SK-MEL-5 (cell line): ENCODE results near the gene ANGPTL4. TPM values are rescaled to one million over a fixed set of nuclear protein-coding genes. Genes with fewer than 3 reads are reported as not detected.
"Not testable (repeated sequence)": the region's sequence is repeated elsewhere in the genome, so short reads cannot be mapped to it uniquely, and the experiment has no call there.

Experiments
- DNase-seq: peaks from one replicate; pipeline ENCODE4 v3.0.0-alpha.2; 2016; ENCODE audit warnings: low read depth, low spot score
- in situ Hi-C: cut with HindIII; loops from 2 replicates; pipeline ENCODE4 v1.10.0; 2016; ENCODE audit warnings: low sequenced_read_pairs, high pct_unique_total_duplicates, low pct_unique_long_range_greater_than_20kb
- total RNA-seq: library from RNA; depleted of rRNA; stranded (reverse); fragments of >200 nt; shearing (Covaris generic); gene quantifications from 2 replicates; pipeline ENCODE4 v1.2.3, GENCODE V29; 2014

The ANGPTL4 gene
- total RNA-seq, 1 experiment from 2014 or later = not detected

- in situ Hi-C loops = no loop called here
- DNase-seq = peak; percentile 71
These were observed 32.7 kb downstream of the ANGPTL4 start for GRCh38 chr19:8396563-8397203.

- no peak for DNase-seq
- in situ Hi-C loops = no loop called here
These were observed 33.3 kb downstream of the ANGPTL4 start for GRCh38 chr19:8397271-8397670.

DNA sequence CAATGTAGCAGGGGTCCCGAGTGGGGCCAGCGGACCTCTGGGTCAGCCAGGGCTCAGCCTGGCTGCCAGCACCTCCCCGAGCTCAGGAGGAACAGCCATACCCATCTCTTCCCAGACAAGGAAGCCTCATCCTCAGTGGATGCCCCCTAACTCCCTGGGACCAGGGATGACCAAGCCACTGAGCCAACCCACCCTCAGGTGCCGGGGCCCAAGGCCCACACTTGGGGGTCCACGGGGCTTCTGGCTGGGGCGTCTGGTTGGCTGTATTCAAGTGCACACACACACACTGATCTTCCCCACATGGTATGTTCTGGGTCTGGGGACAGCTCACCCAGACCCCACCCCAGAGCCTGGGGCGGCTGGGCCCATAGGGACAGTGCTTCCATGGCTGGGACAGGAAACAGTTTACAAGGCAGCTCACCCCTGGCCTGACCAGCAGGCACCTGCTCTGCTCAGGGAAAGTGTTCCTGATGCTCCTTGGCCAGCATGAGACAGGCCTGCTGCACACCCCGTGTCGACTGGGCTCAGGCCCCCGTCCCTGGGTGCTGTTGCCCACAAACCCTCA lies 33.9 kb downstream of the ANGPTL4 start:
- DNase-seq = no peak
- in situ Hi-C loops = no loop called here

DNA sequence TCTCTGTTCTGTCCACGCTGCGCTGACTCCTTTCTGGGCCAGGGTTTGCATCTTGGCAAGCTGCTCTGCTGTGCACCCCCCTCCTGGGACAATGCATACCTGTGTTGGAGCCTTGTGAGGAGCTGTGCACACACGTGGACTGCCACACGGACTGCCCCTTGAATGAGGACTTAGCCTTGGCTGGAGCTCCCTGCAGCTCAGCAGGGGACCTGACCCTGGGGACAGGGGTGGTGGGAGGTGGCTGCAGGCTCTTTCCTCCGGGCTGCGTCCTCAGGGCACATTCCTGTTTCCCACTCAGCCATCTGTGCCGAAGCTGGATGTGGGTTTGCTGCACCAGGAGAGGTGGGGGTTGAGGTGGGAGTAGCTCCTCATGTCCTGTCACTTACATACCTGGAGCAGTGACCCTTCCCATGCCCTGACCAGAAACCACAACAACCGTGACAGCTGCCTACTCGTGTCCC lies 34.4 kb downstream of the ANGPTL4 start:
- in situ Hi-C loops = no loop called here
- no peak for DNase-seq

DNA sequence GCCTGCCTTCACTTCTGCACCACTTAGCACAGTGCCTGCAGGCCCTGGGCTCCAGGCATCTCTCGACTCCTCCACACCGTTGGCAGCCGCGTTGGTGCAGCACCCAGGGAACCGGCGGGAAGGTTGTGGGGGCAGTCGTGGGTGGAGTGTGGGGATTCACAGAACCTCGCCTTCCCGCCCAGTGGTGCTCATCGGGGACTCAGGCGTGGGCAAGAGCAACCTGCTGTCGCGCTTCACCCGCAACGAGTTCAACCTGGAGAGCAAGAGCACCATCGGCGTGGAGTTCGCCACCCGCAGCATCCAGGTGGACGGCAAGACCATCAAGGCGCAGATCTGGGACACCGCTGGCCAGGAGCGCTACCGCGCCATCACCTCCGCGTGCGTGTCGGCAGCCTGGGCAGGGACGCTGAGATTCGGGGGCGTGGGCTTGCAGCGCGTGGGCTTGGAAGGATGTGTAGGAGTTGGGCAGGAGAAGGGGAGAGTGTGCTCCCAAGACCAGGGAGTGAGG lies 35.8 kb downstream of the ANGPTL4 start:
- in situ Hi-C loops = no loop called here

GRCh38 chr19:8401981-8402411 lies 38.0 kb downstream of the ANGPTL4 start:
- in situ Hi-C loops = no loop called here
- DNase-seq = no peak

More for the DNA sequence above, 35.8 kb downstream of the ANGPTL4 start:
- DNase-seq = no peak

DNA sequence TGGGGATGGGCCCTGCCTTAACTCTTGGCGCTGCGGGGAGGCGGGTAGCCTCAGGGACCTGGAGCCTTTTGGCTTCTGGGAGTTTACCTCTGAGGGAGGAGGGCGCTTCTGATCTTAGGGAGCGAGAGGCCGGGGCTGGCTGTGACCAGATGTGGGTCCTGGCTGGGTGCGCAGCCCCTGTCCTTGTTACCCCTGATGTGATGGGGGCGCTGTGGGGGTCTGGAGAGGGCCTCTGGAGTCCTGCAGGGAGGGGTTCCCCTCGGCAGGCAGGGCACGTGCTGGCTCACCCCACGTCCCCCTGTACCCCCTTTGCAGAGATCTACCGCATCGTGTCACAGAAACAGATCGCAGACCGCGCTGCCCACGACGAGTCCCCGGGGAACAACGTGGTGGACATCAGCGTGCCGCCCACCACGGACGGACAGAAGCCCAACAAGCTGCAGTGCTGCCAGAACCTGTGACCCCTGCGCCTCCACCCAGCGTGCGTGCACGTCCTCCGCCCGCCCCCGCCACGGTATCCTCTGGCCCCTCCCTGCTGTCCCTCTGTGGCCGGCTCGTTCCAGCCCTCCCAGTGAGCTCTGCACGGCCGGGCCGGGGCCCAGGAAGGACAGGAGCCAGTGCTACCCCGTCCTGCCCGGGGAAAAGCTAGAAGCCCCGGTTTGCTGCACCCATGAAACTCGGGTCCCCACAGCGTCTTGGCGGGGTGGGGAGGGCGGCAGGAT lies 39.3 kb downstream of the ANGPTL4 start:
- no peak for DNase-seq
- in situ Hi-C loops = no loop called here

DNA sequence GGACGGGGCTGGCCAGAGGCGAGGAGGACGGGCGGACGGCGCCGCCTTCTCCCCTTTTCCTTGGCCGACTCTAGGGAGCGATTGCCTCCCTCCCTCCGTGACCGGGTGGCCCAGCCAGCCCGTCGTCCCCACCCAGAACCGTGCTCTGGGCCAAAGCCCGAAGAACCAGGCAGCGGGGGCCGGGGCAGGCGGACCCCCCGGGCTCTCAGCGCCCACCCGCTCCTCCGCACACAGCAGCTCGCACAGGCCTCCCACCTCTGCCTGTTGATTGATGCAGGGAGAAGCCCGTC lies 39.8 kb downstream of the ANGPTL4 start:
- no peak for DNase-seq
- in situ Hi-C loops = no loop called here

GRCh38 chr19:8404391-8405151 lies 40.6 kb downstream of the ANGPTL4 start:
- in situ Hi-C loops = no loop called here
- no peak for DNase-seq

DNA sequence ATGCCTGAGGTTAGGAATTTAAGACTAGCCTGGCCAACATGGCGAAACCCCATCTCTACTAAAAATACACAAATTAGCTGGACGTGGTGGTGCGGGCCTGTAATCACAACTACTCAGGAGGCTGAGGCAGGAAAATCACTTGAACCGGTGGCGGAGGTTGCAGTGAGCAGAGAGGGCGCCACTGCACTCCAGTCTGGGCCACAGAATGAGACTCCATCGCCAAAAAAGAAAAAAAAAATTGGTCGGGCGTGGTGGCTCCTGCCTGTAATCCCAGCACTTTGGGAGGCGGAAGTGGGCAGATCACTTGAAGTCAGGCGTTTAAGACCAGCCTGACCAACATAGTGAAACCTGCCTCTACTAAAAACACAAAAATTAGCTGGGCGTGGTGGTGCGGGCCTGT lies 46.8 kb downstream of the ANGPTL4 start:
- DNase-seq, in situ Hi-C loops: not testable (repeated sequence)

GRCh38 chr19:8412783-8413628 lies 49.1 kb downstream of the ANGPTL4 start, which contains the start of gene MARCHF2:
MARCHF2 (plus strand) TSS chr19:8413305; CDS start chr19:8421841, 8,536 bp downstream.
- DNase-seq = peak; percentile 93
- in situ Hi-C loops = no loop called here

GRCh38 chr19:8413629-8413995 lies 49.7 kb downstream of the ANGPTL4 start:
- in situ Hi-C loops = no loop called here

GRCh38 chr19:8416796-8417195 lies 52.8 kb downstream of the ANGPTL4 start:
- DNase-seq = no peak
- in situ Hi-C loops = no loop called here

More at GRCh38 chr19:8413629-8413995, 49.7 kb downstream of the ANGPTL4 start:
- DNase-seq = no peak

DNA sequence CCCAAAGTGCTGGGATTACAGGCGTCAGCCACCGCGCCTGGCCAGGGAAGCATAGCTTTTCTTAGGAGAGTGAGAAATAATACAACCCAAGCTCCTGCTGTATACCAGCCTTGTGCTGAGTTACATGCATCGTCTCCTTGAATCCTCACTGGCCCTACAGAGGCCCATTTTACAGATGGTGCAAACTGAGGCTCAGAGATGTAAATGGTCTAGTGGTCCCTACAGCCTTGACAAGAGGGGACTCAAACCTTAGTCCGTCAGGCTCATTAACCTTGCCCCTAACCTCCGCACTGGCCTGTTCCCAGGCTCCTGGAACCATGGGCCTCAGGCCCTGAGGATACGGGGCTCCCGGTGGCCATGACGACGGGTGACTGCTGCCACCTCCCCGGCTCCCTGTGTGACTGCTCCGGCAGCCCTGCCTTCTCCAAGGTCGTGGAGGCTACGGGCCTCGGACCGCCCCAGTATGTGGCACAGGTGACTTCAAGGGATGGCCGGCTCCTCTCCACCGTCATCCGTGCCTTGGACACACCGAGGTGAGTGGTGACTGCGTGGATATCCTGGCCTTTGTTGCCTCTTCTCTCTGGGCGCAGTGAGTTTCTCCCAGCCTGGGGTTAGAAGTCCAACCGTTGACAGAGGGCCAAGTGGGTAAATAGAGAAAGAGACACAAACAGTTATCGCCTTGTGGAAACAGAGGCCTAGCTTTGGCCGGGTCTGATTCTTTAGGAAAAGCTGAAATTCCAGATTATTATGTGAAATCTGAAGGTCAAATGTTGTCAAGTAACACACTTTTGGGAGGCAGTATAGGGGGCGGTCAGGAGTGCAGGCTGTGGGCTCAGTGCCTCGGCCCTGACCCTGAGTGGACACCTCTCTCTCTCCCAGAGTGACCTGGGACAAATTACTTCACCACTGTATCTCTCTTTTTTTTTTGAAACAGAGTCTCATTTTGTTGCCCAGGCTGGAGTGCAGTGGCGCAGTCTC lies 57.8 kb downstream of the ANGPTL4 start:
- DNase-seq = no peak
- in situ Hi-C loops = no loop called here

DNA sequence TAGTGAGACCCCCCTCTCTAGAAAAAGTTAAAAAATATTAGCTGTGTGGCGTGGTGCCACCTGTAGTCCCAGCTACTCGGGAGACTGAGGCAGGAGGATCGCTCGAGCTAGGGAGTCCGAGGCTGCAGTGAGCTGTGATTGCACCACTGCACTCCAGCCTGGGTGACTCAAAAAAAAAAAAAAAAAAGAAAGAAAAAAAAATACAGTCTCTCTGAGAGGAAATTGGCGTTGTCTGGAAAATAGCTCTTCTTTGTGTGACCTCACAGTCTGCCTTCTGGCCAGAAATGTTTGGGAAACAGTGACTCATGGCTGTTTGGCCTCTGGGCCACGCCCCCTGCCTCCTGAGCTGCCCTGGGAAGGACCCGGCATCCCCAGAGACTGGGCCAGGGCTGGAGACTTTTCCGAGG lies 59.9 kb downstream of the ANGPTL4 start:
- peak; percentile 94 for DNase-seq
- in situ Hi-C loops = no loop called here
